Endothelial cell of hepatic sinusoid (primary cell): ENCODE measurements around the gene UBA5.
"Not testable (repeated sequence)": the region's sequence is repeated elsewhere in the genome, so short reads cannot be mapped to it uniquely, and the experiment has no call there.

ENCODE experiments used
- in situ Hi-C: cut with HindIII; loops from 2 replicates; pipeline ENCODE4 v1.10.0; 2017; ENCODE audit warnings: low sequenced_read_pairs

UBA5 gene

GRCh38 chr3:132660052-132660810 lies at the start of gene UBA5:
TSS of gene UBA5 (plus strand) at chr3:132660329. CDS start at chr3:132660538, 209 bp downstream.
- in situ Hi-C loops: no loop called here

- in situ Hi-C loops: not testable (repeated sequence)
Measured at GRCh38 chr3:132615301-132615700, 44.8 kb upstream of the UBA5 start.

DNA sequence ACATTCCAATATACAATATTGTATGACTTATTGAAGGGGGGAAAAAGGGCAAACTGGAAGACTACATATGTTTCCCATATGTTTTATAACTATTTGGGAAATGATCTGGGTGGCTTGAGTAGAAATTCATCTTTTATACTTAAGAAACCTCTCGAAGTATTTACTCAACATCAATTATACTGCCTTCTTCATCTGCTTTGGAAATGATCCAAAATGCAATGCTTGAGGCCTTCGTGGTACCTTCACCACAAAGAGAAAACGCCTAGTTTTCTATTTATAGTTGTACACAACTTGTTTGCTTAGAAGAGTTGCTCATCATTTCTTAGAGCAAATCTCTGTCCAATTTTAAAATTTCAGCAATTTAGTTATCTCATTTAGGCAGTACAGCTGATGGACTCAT lies 44.2 kb upstream of the UBA5 start:
- in situ Hi-C loops: no loop called here

- in situ Hi-C loops: no loop called here
Measured at GRCh38 chr3:132616780-132617179, 43.3 kb upstream of the UBA5 start.

DNA sequence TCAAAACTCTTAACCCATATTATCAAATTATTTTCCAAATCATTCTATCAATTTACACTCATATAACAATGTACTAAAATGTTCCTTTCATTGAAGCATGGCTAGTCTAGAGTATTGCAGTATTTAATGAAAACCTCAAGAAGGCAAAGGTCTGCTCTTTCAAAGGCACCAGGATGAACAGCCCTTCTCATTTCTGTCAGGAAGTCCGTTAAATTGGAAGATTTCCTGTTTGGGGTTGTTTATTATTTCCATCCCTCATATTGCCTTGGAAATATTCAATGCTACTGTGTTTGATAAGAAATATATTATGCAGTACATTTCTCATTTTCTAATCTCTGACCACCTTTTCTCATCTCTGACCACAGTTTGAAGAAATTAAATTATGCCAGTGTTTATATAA lies 38.0 kb upstream of the UBA5 start:
- in situ Hi-C loops: no loop called here

GRCh38 chr3:132622761-132623160 lies 37.4 kb upstream of the UBA5 start:
- in situ Hi-C loops: no loop called here

DNA sequence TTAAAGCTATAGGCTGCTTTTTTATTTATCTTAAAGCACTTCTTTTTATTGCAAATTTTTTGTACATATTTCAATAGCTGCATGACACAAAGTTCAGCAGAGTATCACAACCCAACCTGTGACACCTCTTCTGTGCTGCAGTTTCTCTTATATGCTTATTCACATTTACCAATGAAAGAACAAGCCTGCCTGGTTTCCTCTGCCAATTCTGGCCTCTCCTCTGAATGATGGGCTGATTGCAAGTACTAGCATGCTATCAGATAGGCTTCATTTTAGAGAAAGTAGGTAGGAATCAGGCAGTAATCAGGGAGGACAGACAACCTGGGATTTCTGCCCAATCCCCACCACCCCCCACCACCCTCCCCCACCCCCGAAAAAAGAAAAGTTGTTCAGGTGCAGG lies 36.5 kb upstream of the UBA5 start:
- in situ Hi-C loops: no loop called here

- in situ Hi-C loops: loop anchor here (25.0 kb wide), 1 partner anchor 87 kb away; no protein-coding TSS in a partner anchor
Measured at GRCh38 chr3:132624790-132625189, 35.3 kb upstream of the UBA5 start.

- in situ Hi-C loops: loop anchor here (25.0 kb wide), 1 partner anchor 88 kb away; no protein-coding TSS in a partner anchor
Measured at GRCh38 chr3:132625613-132626012, 34.5 kb upstream of the UBA5 start.

- in situ Hi-C loops: loop anchor here (25.0 kb wide), 1 partner anchor 90 kb away; no protein-coding TSS in a partner anchor
Measured at GRCh38 chr3:132626955-132627354, 33.2 kb upstream of the UBA5 start.

- in situ Hi-C loops: loop anchor here (25.0 kb wide), 1 partner anchor 91 kb away; no protein-coding TSS in a partner anchor
Measured at GRCh38 chr3:132628157-132628556, 32.0 kb upstream of the UBA5 start.

- in situ Hi-C loops: loop anchor here (25.0 kb wide), 1 partner anchor 93 kb away; no protein-coding TSS in a partner anchor
Measured at GRCh38 chr3:132629928-132630327, 30.2 kb upstream of the UBA5 start.

DNA sequence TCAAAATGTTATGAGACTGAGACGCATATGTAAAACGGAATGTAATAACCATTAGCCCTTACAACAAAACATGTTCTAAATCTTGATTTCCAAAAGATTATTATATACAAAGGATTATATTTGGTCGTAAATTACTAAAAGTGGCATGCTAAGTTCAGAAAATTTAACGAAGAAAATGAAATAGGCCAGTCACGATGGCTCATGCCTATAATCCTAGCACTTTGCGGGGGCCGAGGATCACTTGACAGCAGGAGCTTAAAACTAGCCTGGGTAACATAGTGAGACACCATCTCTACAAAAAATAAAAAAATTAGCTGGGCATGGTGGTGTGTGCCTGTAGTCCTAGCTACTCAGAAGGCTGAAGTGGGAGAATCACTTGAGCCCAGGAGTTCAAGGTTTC lies 29.5 kb upstream of the UBA5 start:
- in situ Hi-C loops: loop anchor here (25.0 kb wide), 1 partner anchor 93 kb away; no protein-coding TSS in a partner anchor

DNA sequence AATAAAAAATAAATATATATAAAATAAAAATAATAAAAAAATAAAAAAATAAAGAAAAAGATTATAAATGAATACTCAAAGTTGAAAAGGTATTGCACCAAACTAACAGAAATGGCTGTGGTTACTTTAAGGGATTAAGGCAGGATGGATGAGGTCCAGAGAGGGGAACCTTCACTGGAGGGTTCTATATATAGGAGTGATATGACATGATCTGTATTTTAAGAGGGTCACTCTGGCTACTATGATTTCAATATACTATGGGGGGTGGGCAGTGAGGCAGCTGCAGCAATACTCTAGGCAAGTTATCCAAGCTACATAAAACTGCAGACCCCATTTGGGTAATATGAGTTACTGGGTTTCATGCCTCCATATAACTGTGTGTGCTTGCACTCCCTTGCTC lies 25.1 kb upstream of the UBA5 start:
- in situ Hi-C loops: loop anchor here (25.0 kb wide), 1 partner anchor 98 kb away; no protein-coding TSS in a partner anchor

DNA sequence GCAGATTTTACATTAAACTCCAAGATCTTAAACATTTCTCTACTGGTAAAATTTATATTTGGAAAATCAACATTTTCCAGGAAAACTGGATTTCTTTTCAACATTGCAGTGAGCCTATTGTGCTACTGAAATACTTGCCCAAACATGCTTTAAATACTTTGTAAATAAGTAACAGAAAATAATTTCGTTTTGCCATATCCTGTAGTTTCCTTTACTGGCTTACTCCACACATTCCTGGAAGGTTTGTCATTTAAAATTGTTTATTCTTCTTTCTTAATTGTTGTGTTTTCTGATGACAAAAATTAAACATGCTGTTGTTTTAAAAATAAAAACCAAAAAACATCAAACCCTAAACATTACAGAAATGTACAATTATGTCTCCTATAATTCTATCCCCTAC lies 22.5 kb upstream of the UBA5 start:
- in situ Hi-C loops: loop anchor here (25.0 kb wide), 1 partner anchor 100 kb away; no protein-coding TSS in a partner anchor

- in situ Hi-C loops: loop anchor here (25.0 kb wide), 1 partner anchor 101 kb away; no protein-coding TSS in a partner anchor
Measured at GRCh38 chr3:132638706-132639105, 21.4 kb upstream of the UBA5 start.

- in situ Hi-C loops: loop anchor here (25.0 kb wide), 1 partner anchor 104 kb away; no protein-coding TSS in a partner anchor
Measured at GRCh38 chr3:132641427-132641826, 18.7 kb upstream of the UBA5 start.

GRCh38 chr3:132641837-132642538 lies 18.1 kb upstream of the UBA5 start:
- in situ Hi-C loops: loop anchor here (25.0 kb wide), 1 partner anchor 105 kb away; no protein-coding TSS in a partner anchor

- in situ Hi-C loops: loop anchor here (25.0 kb wide), 1 partner anchor 105 kb away; no protein-coding TSS in a partner anchor
Measured at GRCh38 chr3:132642539-132642847, 17.6 kb upstream of the UBA5 start.

- in situ Hi-C loops: loop anchor here (25.0 kb wide), 1 partner anchor 106 kb away; no protein-coding TSS in a partner anchor
Measured at GRCh38 chr3:132643366-132643765, 16.8 kb upstream of the UBA5 start.

DNA sequence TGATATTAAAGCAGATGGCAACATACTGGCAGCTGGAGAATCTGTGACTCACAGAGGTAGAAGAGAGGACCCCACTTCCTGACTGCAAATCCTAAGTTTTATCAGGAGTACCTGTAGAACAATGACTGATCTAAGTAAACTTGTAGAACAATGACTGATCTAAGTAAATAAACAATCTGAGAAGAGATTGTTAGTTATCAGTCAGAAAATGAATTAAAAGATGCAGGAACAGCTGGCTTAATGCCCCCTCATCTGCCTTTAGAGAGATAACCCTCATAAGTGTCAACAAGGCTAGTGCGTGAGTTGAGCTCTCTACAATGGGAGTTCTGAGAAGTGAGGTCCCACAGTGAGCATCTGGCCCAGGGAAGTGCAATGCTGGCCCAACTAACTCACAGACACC lies 15.1 kb upstream of the UBA5 start:
- in situ Hi-C loops: loop anchor here (25.0 kb wide), 1 partner anchor 108 kb away; no protein-coding TSS in a partner anchor
